ENCODE results near the gene ZNF213. TPM values are rescaled to one million over a fixed set of nuclear protein-coding genes. Genes with fewer than 3 reads are reported as not detected.

ZNF213 gene
- total RNA-seq, 1 experiment from 2014 or later, result 5.3 TPM

DNA sequence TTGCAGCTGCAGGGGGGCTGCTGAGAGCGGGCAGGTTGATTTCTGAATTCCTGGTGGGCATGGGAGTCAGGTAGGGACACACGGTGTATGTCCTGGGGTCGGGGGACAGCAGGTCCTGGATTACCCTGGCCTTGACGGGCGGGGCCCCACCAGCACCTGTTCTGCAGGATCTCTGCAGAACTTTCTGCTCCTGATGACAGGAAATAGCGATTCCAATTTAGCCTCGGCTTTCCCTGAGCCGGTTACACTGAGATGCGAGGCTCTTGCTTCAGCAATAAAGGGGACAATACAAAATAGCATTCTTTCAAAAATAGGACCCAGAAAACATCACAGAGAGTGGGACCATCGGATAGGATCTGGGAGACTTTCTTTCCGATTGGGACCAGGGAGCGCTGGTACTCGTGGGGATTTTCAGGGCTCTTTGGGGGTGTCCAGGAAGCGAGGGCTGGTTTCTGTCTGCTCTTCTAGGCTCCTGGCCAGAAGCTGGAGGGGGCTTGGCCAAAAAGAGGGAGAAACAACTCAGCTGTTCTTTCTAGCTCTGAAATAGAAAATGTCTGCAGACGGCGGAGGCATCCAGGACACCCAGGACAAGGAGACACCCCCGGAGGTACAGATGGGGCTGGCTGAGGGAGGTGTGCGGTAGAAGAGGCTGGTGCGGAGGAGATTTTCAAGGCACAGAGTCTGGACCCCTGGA is 21.8 kb upstream of the ZNF213 start:
- H3K4me1 ChIP-seq, result peaks cover 4% of the 10 kb centered on the region; the same call in 1 of the 2 replicates
- CTCF ChIA-PET, result interaction anchor here (1.0 kb wide), 3 partner anchors 54 to 82 kb away, joined by 3 to 4 read pairs (median 3); no protein-coding TSS in a partner anchor
- POLR2A ChIA-PET, result no interaction called here
- H3K4me3 ChIP-seq (ENCODE audit: low read depth, low read length), result peak overlapping the region; percentile 50
- intact Hi-C loops (cut with micrococcal nuclease; ENCODE audit: unreplicated experiment), result no loop called here
- TSS peak; percentile 52 for BruUV-seq (replicated peaks)
- H3K4me3 Mint-ChIP-seq (ENCODE audit: unreplicated experiment), result peak overlapping the region; percentile 70
- no peaks in the 10 kb centered on the region for H3K27me3 Mint-ChIP-seq (ENCODE audit: insufficient read depth, unreplicated experiment)
- no peaks in the 10 kb centered on the region for H3K9me3 ChIP-seq
- no peak overlapping the region for H3K27ac Mint-ChIP-seq (ENCODE audit: unreplicated experiment)
- TF ChIP-seq, protein P1, sequence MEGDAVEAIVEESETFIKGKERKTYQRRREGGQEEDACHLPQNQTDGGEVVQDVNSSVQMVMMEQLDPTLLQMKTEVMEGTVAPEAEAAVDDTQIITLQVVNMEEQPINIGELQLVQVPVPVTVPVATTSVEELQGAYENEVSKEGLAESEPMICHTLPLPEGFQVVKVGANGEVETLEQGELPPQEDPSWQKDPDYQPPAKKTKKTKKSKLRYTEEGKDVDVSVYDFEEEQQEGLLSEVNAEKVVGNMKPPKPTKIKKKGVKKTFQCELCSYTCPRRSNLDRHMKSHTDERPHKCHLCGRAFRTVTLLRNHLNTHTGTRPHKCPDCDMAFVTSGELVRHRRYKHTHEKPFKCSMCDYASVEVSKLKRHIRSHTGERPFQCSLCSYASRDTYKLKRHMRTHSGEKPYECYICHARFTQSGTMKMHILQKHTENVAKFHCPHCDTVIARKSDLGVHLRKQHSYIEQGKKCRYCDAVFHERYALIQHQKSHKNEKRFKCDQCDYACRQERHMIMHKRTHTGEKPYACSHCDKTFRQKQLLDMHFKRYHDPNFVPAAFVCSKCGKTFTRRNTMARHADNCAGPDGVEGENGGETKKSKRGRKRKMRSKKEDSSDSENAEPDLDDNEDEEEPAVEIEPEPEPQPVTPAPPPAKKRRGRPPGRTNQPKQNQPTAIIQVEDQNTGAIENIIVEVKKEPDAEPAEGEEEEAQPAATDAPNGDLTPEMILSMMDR (IDR thresholded peaks at IDR 0.05; ENCODE audit: insufficient read depth in 1 of 2, low read depth in 1 of 2, low read length in 1 of 2, severe bottlenecking in 1 of 2, unreplicated experiment in 1 of 2), result no peak
- no peak for DNase-seq
- H3K27me3 ChIP-seq (replicated peaks; ENCODE audit: control insufficient read depth, insufficient read depth, low read length), result no peaks in the 10 kb centered on the region
- H3K36me3 Mint-ChIP-seq (ENCODE audit: insufficient read depth, unreplicated experiment), result peaks cover 6% of the 10 kb centered on the region
- H3K36me3 ChIP-seq (ENCODE audit: control insufficient read depth, insufficient read depth, low read length), result no peaks in the 10 kb centered on the region
- H3K9me3 Mint-ChIP-seq (ENCODE audit: unreplicated experiment), result no peaks in the 10 kb centered on the region
- peaks cover 6% of the 10 kb centered on the region for H3K4me1 Mint-ChIP-seq (ENCODE audit: low read depth, unreplicated experiment)

DNA sequence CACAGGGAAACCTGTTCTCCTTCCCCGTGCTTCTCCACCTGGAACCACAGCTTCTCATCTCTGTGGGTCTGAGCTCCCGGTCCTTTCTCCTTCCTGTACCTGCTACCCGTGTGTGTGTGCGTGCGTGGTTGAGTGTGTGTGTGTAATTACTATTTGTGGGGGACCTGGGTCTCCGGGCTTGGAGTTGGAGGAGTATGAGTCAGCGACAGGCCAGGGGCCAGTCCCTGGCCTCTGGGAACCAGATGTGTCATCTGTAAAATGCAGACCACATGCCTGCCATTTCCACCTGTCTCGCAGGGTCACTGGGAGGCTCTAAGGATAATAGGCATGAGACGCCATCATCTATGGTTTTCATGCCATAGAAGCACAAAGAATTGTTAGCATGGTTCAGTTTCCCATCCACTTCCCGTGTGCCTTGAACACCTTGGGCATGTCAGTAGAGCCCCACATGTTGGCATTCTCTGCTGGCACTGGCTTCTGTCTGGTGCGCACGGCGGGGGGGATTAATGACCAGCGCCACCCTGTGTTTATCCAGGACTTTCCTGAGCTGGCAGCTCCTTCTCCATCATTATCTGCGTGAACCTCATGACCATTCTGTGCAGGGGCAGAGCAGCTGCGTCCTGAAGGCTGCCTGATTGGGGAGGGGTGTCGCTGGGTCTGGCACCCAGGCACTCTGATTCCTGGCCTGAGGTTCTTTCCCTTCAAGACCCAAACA is 20.9 kb upstream of the ZNF213 start:
- intact Hi-C loops (cut with micrococcal nuclease; ENCODE audit: unreplicated experiment), result no loop called here
- no peaks in the 10 kb centered on the region for H3K27me3 Mint-ChIP-seq (ENCODE audit: insufficient read depth, unreplicated experiment)
- no TSS peak for BruUV-seq (replicated peaks)
- H3K4me1 Mint-ChIP-seq (ENCODE audit: low read depth, unreplicated experiment), result peaks cover 6% of the 10 kb centered on the region
- TF ChIP-seq, protein P1 (IDR thresholded peaks at IDR 0.05; ENCODE audit: insufficient read depth in 1 of 2, low read depth in 1 of 2, low read length in 1 of 2, severe bottlenecking in 1 of 2, unreplicated experiment in 1 of 2), result no peak
- peak overlapping the region; percentile 50; the same call in 1 of the 2 replicates for H3K4me3 ChIP-seq (ENCODE audit: low read depth, low read length)
- peaks cover 4% of the 10 kb centered on the region; the same call in 1 of the 2 replicates for H3K4me1 ChIP-seq
- no peaks in the 10 kb centered on the region for H3K27me3 ChIP-seq (replicated peaks; ENCODE audit: control insufficient read depth, insufficient read depth, low read length)
- no peaks in the 10 kb centered on the region for H3K36me3 ChIP-seq (ENCODE audit: control insufficient read depth, insufficient read depth, low read length)
- H3K4me3 Mint-ChIP-seq (ENCODE audit: unreplicated experiment), result peak overlapping the region; percentile 70
- no peak for DNase-seq
- ChIA-PET POLR2A (no interaction called here), CTCF (no interaction called here)
- no peaks in the 10 kb centered on the region for H3K9me3 ChIP-seq
- H3K9me3 Mint-ChIP-seq (ENCODE audit: unreplicated experiment), result no peaks in the 10 kb centered on the region
- H3K27ac Mint-ChIP-seq (ENCODE audit: unreplicated experiment), result no peak overlapping the region
- H3K36me3 Mint-ChIP-seq (ENCODE audit: insufficient read depth, unreplicated experiment), result peaks cover 12% of the 10 kb centered on the region

DNA sequence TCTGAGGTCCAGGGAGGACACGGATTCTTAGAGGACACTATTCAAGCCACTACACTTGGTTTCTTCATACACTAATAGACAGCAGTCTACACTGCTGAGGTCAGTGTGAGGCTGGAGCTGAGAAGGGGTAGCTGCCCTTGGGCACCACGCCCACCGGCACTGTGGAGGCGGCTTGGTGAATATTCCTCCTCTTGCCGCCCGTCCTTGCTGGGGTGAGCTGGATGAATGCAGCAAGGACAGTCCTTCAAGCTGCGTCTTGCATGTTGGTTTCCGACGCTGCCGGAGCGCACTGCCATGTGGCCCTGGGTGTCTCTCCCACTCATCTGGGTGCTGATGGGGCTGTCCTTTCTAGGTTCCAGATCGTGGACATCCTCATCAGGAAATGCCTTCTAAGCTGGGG is 19.8 kb upstream of the ZNF213 start:
- BruUV-seq (replicated peaks), result no TSS peak
- ChIA-PET CTCF (no interaction called here), POLR2A (no interaction called here)
- peak overlapping the region; percentile 20 for H3K4me3 Mint-ChIP-seq (ENCODE audit: unreplicated experiment)
- Histone ChIP-seq H3K9me3 (no peaks in the 10 kb centered on the region), H3K36me3 (ENCODE audit: control insufficient read depth, insufficient read depth, low read length) (no peaks in the 10 kb centered on the region), H3K27me3 (replicated peaks; ENCODE audit: control insufficient read depth, insufficient read depth, low read length) (no peaks in the 10 kb centered on the region), H3K4me1 (peaks cover 4% of the 10 kb centered on the region; the same call in 1 of the 2 replicates), H3K4me3 (ENCODE audit: low read depth, low read length) (no peak overlapping the region)
- TF ChIP-seq, protein P1 (IDR thresholded peaks at IDR 0.05; ENCODE audit: insufficient read depth in 1 of 2, low read depth in 1 of 2, low read length in 1 of 2, severe bottlenecking in 1 of 2, unreplicated experiment in 1 of 2), result no peak
- intact Hi-C loops (cut with micrococcal nuclease; ENCODE audit: unreplicated experiment), result no loop called here
- DNase-seq, result no peak
- H3K27me3 Mint-ChIP-seq (ENCODE audit: insufficient read depth, unreplicated experiment), result no peaks in the 10 kb centered on the region
- H3K27ac Mint-ChIP-seq (ENCODE audit: unreplicated experiment), result no peak overlapping the region
- H3K9me3 Mint-ChIP-seq (ENCODE audit: unreplicated experiment), result no peaks in the 10 kb centered on the region
- H3K4me1 Mint-ChIP-seq (ENCODE audit: low read depth, unreplicated experiment), result peaks cover 6% of the 10 kb centered on the region
- H3K36me3 Mint-ChIP-seq (ENCODE audit: insufficient read depth, unreplicated experiment), result peaks cover 19% of the 10 kb centered on the region
